GDM1 (cell line): Measurements from ENCODE around the gene AKR1C4.
"Not testable (repeated sequence)": the region's sequence is repeated elsewhere in the genome, so short reads cannot be mapped to it uniquely, and the experiment has no call there.

Source experiments
- DNase-seq: peaks from one replicate; lab custom pipeline; 2025; lab: John Stamatoyannopoulos, UW

The AKR1C4 gene

GRCh38 chr10:5206799-5207198 is 10.2 kb downstream of the AKR1C4 start:
- no peak for DNase-seq

- DNase-seq = not testable (repeated sequence)
Measured at GRCh38 chr10:5209776-5210175, 13.1 kb downstream of the AKR1C4 start.

DNA sequence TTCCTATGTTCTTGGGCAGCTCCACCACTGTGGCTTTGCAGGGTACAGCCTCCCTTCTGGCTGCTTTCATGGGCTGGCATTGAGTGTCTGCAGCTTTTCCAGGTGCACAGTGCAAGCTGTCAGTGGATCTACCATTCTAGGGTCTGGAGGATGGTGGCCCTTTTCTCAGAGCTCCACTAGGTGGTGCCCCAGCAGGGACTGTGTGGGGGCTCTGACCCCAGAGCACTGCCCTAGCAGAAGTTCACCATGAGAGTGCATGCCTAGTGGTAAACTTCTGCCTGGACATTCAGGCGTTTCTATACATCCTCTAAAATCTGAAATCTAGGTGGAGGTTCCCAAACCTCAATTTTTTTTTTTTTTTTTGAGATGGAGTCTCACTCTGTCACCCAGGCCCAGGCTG is 13.6 kb downstream of the AKR1C4 start:
- DNase-seq = not testable (repeated sequence)

GRCh38 chr10:5211696-5212536 is 15.3 kb downstream of the AKR1C4 start:
- DNase-seq = no peak

GRCh38 chr10:5216801-5217200 is 20.2 kb downstream of the AKR1C4 start:
- DNase-seq = no peak

DNA sequence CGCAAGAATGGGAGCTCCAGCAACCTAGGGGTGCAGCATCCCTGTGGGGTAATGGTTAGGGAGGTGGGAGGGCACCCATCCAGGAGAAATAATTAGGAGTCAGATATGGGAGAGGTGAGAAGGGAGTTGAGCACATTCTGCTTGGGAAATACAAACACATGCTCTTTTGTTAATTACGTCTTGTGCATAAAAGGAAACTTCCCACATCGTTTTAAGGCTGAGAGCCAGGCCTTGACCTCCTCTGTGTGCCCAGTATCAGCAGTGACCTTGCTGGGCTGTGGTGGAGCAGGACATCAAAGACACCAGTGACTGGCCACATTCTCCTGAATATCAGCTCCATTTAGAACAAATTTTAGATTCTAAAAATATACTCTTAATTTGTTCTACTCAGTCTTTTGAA is 22.6 kb downstream of the AKR1C4 start:
- no peak for DNase-seq

GRCh38 chr10:5222942-5223341 is 26.3 kb downstream of the AKR1C4 start:
- DNase-seq = not testable (repeated sequence)

- no peak for DNase-seq
Measured at GRCh38 chr10:5229019-5229418, 32.4 kb downstream of the AKR1C4 start.

DNA sequence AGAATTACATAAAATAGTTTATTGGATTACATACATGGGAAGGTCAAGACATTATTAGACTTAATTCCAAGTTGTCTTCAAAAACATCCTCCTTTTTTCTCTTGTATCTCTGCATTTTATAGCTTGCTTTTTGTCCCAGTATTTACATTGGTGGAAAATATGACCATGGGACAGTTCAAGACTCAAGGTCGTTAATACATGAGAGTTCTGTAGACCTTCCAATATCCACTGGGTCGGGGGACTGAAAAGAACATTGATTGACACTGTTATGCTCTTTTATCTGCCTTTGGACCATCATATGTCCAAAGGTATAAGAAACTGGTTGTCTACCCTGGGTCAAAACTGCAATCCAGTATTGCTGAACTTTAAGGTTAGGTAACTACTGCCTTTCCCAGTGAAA is 36.7 kb downstream of the AKR1C4 start:
- DNase-seq = no peak

DNA sequence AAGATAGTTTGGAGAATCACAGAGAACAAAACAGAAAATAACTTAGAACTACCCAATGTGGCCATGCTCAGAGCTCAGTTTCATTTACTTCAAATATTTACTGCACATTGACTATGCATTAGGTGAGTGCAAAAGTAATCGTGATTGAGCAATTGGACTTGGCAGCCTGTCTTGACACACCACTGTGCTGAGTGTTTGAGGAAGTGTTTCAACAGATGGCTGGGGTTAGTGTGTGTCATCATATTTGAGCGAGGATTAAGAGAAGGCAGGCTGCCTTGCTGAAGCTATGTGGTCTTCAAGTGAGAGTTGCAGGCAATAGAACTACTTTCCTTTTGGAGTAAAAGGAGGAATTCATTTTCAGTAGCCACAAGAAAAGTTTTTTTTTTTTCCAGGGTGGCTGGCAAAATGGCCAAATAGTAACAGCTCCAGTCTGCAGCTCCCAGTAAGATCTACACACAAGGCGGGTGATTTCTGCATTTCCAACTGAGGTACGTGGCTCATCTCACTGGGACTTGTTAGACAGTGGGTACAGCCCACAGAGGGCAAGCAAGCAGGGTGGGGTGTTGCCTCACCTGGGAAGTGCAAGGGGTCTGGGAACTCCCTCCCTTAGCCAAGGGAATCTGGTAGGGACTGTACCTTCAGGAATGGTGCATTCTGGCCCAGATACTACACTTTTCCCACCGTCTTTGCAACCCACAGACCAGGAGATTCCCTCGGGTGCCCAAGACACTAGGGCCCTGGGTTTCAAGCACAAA is 37.6 kb downstream of the AKR1C4 start:
- peak; percentile 52 for DNase-seq

DNA sequence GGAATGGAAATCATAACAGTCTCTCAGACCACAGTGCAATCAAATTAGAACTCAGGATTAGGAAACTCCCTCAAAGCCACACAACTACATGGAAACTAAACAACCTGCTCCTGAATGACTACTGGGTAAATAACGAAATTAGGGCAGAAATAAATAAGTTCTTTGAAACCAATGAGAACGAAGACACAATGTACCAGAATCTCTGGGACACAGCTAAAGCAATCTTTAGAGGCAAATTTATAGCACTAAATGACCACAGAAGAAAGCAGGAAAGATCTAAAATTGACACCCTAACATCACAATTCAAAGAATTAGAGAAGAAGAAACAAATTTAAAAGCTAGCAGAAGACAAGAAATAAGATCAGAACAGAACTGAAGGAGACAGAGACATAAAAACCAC is 40.9 kb downstream of the AKR1C4 start:
- DNase-seq = not testable (repeated sequence)

GRCh38 chr10:5242585-5242984 is 45.9 kb downstream of the AKR1C4 start:
- DNase-seq = no peak

GRCh38 chr10:5243521-5243987 is 46.9 kb downstream of the AKR1C4 start:
- no peak for DNase-seq

DNA sequence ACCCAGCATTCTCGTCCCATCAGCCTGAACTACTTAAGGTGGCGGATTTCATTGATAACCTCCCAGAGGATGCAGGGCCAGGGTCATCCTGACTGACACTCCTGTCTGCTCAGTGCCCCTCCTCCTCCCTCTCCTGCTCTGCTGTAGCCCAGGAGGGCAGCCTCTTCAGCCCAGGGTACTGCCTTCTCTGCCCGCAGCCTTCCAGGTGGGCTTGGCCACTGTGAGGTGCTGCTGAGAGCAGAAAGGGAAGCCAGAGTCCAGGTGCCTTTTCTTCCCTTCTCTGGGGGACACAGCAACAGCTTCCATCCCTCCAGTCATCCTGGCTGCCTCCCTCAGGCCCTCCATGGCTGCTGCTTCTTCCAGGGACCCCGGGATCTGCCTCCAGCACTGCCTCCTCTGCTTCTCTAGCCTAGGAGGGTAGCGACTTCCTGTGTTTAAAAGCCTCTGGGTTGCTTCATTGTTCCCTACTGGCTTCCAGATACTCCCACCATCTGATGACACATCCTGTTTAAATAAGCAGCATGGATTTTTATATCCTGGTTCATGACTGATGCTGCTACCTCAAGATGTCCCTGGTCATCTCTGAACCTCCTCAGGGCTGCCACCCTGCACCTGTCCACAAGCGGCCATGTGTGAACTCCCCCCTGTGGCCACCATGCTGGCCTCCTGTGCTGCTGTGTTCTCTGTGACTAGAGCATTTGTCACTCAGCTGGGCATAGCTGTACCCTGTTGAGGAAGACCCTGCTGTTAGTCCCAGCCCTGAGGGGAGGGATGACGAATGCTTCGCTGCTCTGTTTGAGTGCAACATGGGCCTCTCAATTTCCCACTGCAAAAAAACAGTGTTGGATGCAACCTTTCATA is 55.8 kb downstream of the AKR1C4 start:
- no peak for DNase-seq

GRCh38 chr10:5254488-5254887 is 57.9 kb downstream of the AKR1C4 start:
- no peak for DNase-seq

DNA sequence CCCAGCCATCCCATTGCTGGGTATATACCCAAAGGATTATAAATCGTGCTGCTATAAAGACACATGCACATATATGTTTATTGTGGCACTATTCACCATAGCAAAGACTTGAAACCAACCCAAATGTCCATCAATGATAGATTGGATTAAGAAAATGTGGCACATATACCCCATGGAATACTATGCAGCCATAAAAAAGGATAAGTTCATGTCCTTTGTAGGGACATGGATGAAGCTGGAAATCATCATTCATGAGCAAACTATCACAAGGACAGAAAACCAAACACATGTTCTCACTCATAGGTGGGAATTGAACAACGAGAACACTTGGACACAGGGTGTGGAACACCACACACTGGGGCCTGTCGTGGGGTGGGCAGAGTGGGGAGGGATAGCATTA is 61.1 kb downstream of the AKR1C4 start:
- not testable (repeated sequence) for DNase-seq

- DNase-seq = no peak
Measured at GRCh38 chr10:5259132-5259951, 62.7 kb downstream of the AKR1C4 start.

- no peak for DNase-seq
Measured at GRCh38 chr10:5259952-5260578, 63.4 kb downstream of the AKR1C4 start.

- DNase-seq = no peak
Measured at GRCh38 chr10:5260828-5261227, 64.2 kb downstream of the AKR1C4 start.

DNA sequence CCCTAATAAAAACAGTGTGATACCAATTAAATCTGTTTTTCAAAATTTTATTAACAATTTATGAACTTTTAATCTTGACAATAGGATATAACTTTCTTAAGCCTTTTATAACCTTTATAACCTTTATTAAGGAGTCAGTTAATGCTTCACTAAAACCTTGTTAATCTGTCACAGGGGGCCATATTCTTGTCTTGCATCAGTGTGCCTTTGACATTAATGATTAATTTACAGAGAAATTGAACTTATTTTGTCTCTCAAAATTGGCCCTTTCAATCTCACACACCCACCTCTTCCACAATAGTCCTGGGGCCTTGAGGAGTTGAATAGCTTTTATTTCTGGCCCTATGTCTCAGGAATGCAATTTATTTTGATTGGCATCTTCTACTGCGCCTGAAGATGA is 68.5 kb downstream of the AKR1C4 start:
- DNase-seq = no peak

GRCh38 chr10:5266351-5266750 is 69.7 kb downstream of the AKR1C4 start:
- no peak for DNase-seq
